ENCODE measurements around the gene UBE2F. TPM values are rescaled to one million over a fixed set of nuclear protein-coding genes. Genes with fewer than 3 reads are reported as not detected.

UBE2F gene
- polyA plus RNA-seq, 2 of the 4 experiments (the other 2 are of a cell fraction): 49.7 to 81.1 TPM

- no peak overlapping the region for H3K4me3 ChIP-seq
- H3K4me1 ChIP-seq: 0 out of 3 replicates have a peak, but pooled peaks cover under 1% of the 10 kb centered on the region
- 74% methylated on average over 4 of the region's 4 CpGs for WGBS (ENCODE audit: missing lambda C conversion rate)
- no peak for FAIRE-seq
- DNase-seq (ENCODE audit: low read depth in 1 of 2, low spot score in 1 of 2): no peak
- H3K4me2 ChIP-seq: no peak overlapping the region
- POLR2A ChIA-PET: no interaction called here
- no peaks in the 10 kb centered on the region for H3K9me3 ChIP-seq
- TF ChIP-seq EHMT2 (IDR thresholded peaks at IDR 0.05; ENCODE audit: low read depth): no peak
- no peak for TF ChIP-seq BHLHE40 (IDR thresholded peaks at IDR 0.05; ENCODE audit: low read depth, low read length)
- peak; percentile 16 to 28; a peak in 2 of 5 replicates for TF ChIP-seq RAD21 (conservative IDR thresholded peaks at IDR 0.05 in 1 of 2, IDR thresholded peaks at IDR 0.05 in 1 of 2)
- TF ChIP-seq SMC3 (IDR thresholded peaks at IDR 0.05): peak; percentile 48; the same call in 2 of the 3 replicates
- TF ChIP-seq KDM1A (IDR thresholded peaks at IDR 0.05; ENCODE audit: low read depth): no peak
- no peak for TF ChIP-seq MAZ (IDR thresholded peaks at IDR 0.05; ENCODE audit: borderline replicate concordance, low read depth, low read length)
- TF ChIP-seq SREBF2 (IDR thresholded peaks at IDR 0.05): no peak
- TF ChIP-seq NPAS2 (CRISPR knock-in tag; IDR thresholded peaks at IDR 0.05; ENCODE audit: borderline replicate concordance): no peak
- peak; percentile 30; the same call in 2 of the 3 replicates for TF ChIP-seq CTCF (IDR thresholded peaks at IDR 0.05)
- no peak for TF ChIP-seq HOXB5 (CRISPR knock-in tag; IDR thresholded peaks at IDR 0.05)
- no peak for TF ChIP-seq JUN (IDR thresholded peaks at IDR 0.05)
- no peak for TF ChIP-seq HES2 (IDR thresholded peaks at IDR 0.05)
- TF ChIP-seq TP53 (CRISPR knock-in tag; IDR thresholded peaks at IDR 0.05): no peak
- TF ChIP-seq ELK1 (IDR thresholded peaks at IDR 0.05; ENCODE audit: low read depth, low read length): no peak
- no peak for ATAC-seq
- H3K27ac ChIP-seq: no peak overlapping the region
- CTCF ChIA-PET: no interaction called here
Measured at GRCh38 chr2:238015705-238016104, 48.9 kb downstream of the UBE2F start.

GRCh38 chr2:238016526-238016925 lies 49.7 kb downstream of the UBE2F start:
- no peak overlapping the region for H3K4me3 ChIP-seq
- ATAC-seq (no peak), DNase-seq (ENCODE audit: low read depth in 1 of 2, low spot score in 1 of 2) (no peak), FAIRE-seq (no peak)
- no peak overlapping the region for H3K4me2 ChIP-seq
- WGBS (ENCODE audit: missing lambda C conversion rate): 92% methylated on average over 8 of the region's 8 CpGs
- no peaks in the 10 kb centered on the region for H3K9me3 ChIP-seq
- peak; percentile 10 for TF ChIP-seq MAFK (IDR thresholded peaks at IDR 0.05; ENCODE audit: partially characterized antibody)
- TF ChIP-seq REST (IDR thresholded peaks at IDR 0.05): no peak
- no peak for TF ChIP-seq TFCP2L1 (CRISPR knock-in tag; IDR thresholded peaks at IDR 0.05)
- 0 out of 3 replicates have a peak, but pooled peaks cover 7% of the 10 kb centered on the region for H3K4me1 ChIP-seq
- CTCF ChIA-PET: no interaction called here
- no peak overlapping the region for H3K27ac ChIP-seq
- POLR2A ChIA-PET: no interaction called here

Data from A549 (cell line).